Right kidney (tissue), 9 donors: ENCODE measurements around the gene LILRA6.
A peak's percentile ranks its signal among the peaks of the same experiment; 100 is the strongest.
"Not testable (repeated sequence)": the region's sequence is repeated elsewhere in the genome, so short reads cannot be mapped to it uniquely, and the experiment has no call there.

ENCODE experiments used
- DNase-seq: peaks from one replicate; pipeline ENCODE4 v3.0.0-alpha.2; 2016
- long read RNA-seq, 8 donors: transcript quantifications; one replicate each; lab custom pipeline, GENCODE V29; 2026

The LILRA6 gene
- long read RNA-seq, donor 1: 0 reads
- long read RNA-seq, donor 2: 0 reads
- long read RNA-seq, donor 3: 0 reads
- long read RNA-seq, donor 4: 0 reads
- long read RNA-seq, donor 5: 0 reads
- long read RNA-seq, donor 6: 0 reads
- long read RNA-seq, donor 7: 0 reads
- long read RNA-seq, donor 8: 0 reads

DNA sequence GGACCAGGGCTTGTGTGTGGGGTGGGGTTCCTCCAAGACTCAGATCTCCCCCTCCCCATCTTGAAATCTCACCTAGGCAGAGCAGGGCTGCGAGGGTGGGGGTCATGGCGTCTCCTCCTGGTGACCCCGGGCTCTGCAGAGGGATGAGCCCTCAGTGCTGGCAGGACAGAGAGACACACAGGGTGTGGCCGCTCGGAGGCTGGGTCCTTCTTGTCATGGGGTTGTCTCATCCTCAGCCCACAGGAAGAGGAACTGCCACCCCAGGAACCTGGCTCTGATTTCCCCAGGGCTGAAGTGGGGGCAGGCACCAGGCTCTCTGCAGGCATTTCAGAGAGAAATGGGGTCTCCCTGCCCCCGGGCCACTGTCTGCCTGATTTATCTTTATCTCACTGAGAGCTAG, at the start of gene LILRA6:
LILRA6 (minus strand) TSS at position 145 of the 400 bp plus-strand sequence.
- not testable (repeated sequence) for DNase-seq

DNA sequence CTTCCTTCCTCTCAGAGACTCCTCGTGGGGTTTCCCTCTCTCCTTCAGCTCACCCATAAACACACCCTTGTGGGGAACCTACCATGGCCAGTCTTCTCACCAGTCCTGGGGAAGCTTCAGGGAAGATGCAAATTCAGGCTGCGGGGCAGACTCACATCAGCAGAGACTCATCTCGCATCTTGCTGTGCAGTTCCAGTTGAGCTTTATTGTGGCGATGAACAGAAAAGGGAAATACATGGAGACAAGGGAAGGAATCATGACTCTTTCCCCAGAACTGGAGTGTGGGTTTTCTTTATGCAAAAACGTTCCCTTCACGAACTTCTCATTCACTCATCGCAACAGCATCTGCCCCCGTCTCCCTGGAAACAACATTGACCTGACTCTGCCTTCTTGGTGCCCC, 46.6 kb upstream of the LILRA6 start:
- not testable (repeated sequence) for DNase-seq

DNA sequence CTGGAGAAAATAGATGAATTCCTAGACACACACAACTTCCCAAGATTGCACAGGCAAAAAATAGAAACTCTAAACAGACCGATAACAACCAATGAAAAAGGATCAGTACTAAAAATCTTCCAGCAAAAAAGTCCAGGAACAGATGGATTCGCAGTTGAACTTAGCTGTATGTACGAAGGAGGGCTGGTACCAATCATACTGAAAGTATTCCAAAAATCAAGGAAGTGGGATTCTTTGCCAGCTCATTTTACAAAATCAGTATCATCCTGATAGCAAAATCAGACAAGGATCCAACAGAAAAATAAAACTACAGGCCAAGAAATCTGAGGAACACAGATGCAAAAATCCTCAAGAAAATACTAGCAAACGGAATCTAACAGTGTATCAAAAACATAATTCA, 44.9 kb upstream of the LILRA6 start:
- DNase-seq: no peak

DNA sequence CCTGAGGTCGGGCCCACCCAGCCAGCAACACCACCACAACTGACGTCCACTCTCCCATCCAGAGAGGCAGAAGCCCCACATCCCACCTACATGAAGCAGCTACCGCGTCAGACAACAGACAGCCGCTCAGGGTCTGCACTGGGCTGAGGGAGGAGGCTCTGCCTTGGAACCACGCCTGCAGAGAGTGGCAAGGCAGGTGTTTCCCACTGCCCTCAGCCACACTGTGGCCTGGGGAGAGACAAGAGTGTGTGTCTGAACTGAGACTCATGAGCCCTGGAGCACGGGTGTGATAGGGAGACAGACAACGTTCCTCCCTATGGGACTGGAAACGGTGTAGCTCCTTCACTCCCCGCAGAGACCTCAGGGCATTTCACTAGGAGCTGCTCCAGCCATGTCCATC, 43.7 kb upstream of the LILRA6 start:
- DNase-seq: not testable (repeated sequence)

DNA sequence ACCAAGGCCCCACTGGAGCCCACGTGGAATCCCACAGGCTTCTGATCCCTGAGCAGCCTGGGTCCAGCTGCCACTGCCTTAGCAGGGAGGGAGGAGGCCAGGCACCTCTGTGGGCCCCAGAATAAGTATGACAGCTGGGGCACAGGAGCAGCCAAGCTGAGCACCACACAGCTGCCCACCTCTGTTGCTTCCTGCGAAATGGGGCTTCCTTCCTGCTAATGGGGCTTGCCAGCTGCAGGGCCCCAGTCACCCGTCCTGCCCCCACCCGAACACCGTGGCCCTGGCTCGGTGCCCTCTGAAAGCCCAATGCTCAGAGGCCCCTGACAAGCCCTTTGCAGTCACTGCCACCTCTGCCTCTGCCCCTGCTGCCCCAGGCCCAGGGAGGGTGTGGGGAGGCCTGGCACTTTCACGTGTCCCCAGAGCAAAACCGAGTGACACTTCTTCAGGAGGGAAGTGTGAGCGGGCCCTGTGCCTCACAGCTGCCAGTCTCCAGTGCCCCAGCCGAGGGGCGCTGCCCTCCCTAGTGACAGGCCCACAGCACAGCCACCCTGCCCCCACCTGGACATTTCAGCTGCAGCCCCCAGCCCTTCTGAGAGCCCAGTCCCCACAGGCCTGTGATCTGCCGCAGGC, 43.0 kb upstream of the LILRA6 start:
- DNase-seq: not testable (repeated sequence)

DNA sequence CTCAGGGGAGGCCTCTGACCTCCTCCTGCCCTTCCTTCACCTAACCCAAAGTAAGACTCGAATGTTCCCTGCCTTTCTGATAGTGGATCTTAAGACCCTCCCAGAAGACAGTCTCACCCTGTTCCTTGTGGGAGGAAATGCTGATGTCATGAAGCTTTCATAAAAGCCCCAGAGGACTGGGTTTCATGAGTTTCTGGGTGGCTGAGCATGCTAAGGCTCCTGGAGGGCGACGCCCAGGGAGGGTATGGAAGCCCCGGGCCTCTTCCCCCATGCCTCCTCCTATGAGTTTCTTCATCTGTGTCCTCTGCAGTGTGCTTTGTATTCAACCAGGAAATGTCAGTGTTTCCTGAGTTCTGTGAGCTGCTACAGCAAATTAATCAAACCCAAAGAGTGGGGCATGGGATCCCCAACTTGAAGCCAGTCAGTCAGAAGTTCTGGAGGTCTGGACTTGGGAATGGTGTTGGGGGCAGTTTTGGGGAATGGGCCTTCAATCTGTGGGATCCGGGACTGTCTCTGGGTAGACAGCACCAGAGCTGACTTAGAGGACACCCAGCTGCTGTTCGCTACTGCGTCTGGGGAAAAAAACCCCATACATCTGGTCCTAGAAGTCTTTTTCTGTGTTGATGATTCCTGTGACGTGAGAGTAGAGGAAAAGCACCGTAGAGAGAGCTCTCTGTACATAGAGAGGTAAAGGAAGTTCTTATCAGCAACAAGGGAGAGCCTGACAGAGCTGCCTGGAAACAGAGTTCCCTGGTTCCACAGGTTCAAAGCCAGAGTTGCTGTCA, 40.3 kb upstream of the LILRA6 start:
- no peak for DNase-seq

DNA sequence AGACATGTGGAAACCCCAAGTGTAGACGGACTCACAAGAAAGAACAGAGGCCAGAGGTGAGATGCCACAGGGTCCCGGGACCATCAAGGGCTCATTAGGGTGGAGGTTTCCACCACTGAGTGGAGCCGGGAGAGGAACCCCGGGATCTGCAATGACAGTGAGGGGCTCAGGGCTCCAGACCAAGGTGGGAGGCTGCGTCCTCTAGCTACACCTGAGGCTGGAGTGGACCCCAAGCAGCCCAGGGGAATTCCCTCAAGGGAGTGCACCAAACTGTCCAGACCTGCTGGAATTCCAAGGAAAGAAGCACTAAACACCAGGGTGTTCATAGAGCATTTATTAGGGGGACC, 39.1 kb upstream of the LILRA6 start:
- DNase-seq: not testable (repeated sequence)

DNA sequence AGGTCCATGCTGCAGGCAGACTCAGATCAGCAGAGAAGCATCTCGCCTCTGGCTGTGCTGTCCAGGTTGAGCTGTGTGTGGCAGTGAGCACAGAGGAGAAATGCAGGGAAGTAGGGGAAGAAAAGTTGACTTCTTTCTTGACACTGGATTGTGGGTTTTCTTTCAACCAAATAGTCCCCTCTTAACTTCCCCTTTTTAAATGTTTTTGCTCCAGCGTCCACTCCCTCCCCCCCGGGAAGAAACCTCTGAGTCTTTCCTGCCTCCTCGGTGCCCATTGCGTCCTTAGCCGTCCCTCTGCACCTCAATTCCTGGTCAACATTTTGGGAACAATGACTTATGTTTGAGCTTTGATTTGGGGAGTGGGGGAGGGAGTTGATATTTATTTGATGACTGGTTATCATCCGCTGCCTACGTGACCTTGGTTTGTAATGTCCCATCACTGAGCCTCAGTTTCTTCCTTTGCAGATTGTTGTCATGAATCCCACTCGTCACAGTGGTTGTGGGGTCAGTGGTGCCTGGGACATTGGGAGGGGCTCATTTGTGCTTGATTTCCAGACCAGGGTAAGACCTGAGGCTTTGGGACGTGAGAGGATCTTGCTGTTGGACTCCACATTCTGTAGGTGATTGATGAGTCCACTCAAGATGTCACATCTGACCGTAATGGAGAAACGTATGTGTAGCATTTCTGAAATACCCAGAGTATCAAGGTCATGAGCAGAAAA, 38.6 kb upstream of the LILRA6 start, which contains the start of gene LILRB2:
LILRB2 (minus strand) TSS at position 104 of the 722 bp plus-strand sequence. CDS start 614 bp downstream, outside the sequence.
- no peak for DNase-seq

DNA sequence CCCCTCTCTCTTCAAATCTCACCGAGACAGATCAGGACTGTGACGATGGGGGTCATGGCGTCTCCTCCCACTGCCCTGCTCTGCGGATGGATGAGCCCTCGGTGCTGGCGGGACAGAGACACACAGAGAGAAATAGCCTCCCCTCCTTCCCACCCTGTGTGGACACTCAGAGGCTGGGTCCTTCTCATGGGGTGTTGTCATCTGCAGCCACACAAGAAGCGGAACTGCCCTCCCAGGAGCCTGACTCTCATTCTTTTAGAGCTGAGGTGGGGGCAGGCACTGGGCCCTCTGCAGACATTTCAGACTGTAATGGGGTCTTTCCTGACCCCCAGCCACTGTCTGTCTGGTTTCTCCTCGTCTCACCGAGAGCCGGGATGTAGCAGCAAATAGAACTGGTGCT, 37.9 kb upstream of the LILRA6 start:
- DNase-seq: not testable (repeated sequence)

DNA sequence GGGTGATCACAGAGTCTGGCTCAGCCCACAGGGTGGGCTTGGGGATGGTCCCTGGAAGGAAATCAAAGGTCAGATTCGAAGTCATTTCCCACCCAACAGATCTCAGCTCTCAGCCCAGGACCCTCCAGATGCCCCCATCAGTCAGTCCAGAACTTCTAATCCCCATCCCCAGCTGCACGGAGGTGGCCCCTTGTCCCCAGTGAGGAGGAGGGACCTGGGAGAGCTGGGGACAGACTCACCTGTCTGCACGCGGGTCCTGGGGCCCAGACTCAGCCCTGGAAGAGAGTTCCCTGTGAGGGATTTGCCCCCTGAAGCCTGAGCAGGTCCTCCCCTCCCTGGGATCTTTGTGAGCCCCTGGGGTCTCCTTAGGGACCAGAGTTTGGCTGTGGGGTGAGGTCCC, 37.4 kb upstream of the LILRA6 start:
- DNase-seq: not testable (repeated sequence)

DNA sequence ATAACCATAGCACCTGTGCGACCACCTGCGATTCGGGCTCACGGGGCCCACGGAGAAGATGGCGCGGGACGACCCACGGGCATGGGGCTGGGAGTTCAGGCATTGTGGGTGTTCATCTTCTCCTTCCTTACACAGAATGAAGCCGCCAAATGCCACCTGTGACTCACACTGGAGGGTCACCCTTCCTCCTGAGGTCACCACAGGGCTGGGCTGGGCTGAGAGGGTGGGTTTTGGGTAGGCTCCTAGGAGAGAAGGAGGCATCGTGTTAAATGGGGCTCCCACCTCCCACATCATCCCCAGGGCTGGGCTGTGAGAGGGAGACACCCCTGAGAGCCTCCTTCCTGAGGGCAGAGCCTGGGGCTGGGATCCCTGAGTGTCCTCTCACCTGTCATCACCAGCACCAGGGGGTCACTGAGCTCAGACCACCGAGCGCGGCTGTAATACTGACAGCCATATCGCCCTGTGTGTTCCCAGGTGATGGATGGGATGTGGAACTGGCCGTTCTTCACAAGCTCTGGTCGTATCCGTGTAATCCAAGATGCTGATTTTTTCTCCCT, 36.9 kb upstream of the LILRA6 start:
- DNase-seq: no peak

DNA sequence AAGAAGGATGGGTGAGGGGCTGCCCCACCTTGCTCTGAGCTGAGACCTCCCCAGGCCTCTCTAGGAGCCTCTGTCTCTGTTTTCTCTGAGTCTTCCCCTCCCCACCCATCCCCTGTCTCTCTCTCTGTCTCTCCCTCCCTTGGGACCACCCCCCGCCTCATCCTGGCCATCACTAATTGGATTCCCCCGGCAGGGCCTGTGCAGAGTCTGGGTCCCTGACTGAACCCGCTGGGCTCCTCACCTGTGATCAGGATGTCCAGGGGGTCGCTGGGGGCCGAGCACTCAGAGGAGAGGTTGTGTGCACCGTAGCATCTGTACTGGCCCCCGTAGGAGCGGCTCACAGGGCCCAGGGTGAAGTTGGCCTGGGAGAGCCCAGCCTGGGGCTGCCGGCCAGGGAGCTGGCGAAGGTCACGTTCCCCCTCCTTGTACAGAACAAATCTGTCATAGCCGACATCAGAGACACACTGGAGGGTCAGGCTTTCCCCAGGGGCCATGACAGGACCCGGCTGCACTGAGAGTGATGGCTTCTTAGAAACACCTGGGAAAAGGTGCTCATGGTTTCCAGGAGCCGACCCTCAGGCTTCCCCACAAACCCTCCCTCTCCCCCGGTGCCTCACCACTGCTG, 36.1 kb upstream of the LILRA6 start:
- not testable (repeated sequence) for DNase-seq

DNA sequence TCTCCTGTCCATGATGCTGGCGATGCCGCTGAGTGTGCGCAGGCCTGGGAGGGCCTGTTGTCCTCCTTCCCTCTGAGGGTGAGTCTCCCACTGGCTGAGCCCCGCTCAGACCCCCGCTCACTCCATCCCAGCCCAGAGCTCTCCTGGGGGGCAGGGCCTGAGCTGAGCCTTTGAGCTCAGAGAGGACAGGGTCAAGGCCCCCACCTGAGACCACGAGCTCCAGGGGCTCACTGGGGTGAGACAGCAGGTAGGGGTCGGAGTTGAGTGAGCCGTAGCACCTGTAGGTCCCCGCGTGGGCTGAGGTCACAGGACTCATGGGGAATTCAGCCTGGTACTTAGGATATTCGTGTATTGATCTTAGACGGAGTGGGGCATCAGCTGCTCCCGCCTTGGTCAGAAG, 35.5 kb upstream of the LILRA6 start:
- DNase-seq: not testable (repeated sequence)

DNA sequence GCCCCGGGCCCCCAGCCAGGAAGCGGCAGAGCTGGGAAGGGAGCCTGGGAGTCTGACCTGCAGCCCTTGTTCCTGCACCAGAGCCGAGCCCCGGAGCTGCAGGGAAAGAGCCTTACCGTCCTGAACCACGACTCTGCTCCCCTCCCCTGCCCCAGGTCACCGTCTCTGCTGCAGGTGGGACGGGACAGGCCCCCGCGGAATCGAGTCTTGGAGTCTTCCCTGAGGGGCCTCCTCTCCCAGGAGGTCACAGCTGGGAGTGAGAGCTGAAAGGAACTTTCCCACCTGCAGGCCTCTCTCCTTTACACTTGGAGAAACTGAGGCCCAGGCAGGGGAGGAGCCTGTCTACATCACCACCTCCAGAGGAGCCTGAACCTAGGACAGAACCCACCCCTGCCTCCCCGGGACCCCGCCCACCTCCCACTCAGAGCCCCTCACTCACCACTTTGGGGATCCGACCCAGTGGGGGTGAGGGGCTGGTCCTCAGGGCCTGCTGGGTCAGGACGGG, 34.6 kb upstream of the LILRA6 start:
- not testable (repeated sequence) for DNase-seq

DNA sequence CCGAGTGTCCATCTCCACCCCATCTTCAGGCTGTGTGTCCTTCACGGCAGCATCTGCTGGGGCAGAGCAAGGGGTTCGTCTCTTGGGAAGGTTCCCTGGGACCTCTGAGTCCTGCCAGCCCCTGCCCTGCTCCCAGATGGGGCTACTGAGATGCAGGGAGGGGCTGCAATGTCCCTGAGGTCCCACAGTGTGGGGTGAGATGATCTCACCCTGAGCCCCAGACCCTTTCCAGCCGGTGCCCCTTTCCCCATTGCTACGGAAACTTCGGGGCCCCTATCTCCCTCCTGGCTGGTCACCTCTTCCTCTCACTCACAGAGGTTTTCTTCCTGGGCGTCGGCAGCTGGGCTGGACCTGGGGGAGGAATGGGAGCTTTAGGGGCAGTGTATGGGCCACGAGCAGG, 33.4 kb upstream of the LILRA6 start:
- DNase-seq: no peak

DNA sequence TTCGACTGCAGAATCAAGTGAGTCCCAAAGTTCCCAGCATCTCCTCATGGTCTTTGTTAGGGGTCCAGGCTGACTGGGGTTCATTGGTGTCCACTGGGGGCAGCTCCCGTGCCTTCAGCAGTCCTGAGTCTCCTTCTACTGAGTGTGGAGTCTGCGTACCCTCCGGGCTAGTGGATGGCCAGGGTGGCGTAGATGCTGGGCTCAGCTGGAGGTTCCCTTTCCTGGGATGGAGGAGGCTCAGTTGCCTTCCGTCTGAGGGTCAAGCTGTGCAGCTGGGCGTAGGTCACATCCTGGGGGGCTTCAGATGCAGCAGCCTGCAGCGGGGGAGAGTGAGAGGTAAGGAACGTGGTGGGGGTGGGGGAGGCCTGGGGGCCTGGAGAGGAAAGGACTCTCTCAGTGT, 31.9 kb upstream of the LILRA6 start:
- not testable (repeated sequence) for DNase-seq

DNA sequence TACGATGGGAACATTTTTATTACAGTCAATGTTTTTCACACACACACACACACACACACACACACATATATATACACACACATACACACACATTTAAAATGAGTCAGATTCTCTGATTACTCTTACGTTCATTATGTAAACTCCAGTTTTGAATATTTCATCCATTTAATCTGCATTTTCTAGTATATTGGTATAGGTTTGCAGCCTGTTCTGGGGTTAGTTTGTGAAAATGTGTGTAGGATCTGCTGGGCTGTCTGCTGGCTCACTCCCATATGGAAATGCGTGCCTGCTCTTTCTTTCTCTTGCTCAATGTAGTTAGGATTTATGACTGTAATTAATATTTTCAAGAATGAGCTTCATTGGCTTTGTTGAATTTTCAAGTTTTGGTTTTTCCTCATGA, 31.2 kb upstream of the LILRA6 start:
- DNase-seq: no peak

DNA sequence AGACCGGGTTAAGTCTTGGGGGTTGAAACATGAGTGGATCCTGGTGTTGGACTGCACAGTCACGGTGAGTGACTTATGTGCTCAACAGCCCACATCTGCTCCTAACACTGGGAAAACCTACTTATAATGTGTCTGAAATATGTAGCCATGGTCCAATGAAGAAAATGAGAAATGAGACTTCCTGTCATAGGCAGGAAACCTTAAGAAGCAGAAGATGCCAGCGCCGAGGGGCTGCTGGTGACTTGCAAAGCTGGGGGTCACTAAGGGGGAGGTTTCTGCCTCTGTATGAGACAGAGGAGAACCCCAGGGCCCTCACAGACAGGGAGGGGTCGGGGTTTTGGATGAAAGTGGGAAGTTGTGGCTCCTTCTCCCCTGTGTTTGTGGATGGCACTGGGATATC, 29.6 kb upstream of the LILRA6 start:
- not testable (repeated sequence) for DNase-seq

DNA sequence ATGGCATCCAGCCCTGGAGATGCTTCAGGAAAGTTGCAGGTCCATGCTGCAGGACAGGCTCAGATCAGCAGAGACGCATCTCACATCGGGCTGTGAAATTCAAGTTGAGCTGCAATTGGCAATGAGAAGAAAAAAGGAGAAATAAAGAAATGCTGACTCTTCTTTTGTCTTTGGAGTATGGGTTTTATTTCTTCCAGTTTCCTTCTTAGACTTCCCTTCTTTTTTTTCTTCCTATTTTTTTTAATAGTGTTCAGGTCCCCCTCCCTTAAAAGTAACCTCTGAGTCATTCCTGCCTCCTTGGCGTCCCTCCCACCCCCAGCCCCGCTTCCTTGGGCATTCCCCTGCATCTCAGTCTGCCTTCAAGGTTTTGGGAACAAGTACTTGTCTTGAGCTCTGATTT, 29.0 kb upstream of the LILRA6 start:
- DNase-seq: not testable (repeated sequence)

DNA sequence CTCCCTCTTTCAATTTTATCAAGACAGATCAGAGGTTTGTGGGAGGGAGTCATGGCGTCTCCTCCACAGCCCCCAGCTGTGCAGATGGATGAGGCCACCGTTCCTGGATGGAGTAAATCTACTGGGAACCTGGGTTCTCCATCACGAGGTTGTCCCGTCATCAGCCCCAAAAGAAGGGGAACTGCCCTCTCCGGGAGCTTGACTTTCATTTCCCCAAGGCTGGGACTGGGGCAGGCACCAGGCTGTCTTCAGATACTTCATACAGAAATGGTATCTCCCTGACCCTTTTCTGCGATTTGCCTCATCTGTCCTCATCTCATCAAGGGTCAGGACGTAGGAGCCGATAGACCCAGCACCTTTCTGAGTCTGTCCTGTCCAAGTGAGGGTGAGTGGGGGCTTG, 28.5 kb upstream of the LILRA6 start:
- no peak for DNase-seq

DNA sequence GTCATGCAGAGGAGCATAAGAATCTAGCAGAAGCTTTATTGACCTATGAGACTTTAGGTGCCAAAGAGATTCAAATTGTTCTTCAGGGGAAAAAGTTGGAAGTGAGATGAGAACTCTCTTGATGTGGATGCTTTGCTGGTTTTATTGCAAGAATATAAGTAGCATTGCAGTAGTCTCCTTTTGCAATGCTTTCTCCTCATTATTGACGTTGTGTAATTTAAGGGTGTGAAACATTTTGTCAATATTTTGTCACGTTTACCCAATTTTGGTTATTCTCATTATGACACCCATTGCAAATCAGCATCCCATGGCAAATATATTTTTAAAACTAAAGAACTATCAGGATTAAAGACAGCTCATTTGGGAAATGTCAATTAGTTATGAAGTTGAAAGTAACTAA, 26.3 kb upstream of the LILRA6 start:
- DNase-seq: no peak

DNA sequence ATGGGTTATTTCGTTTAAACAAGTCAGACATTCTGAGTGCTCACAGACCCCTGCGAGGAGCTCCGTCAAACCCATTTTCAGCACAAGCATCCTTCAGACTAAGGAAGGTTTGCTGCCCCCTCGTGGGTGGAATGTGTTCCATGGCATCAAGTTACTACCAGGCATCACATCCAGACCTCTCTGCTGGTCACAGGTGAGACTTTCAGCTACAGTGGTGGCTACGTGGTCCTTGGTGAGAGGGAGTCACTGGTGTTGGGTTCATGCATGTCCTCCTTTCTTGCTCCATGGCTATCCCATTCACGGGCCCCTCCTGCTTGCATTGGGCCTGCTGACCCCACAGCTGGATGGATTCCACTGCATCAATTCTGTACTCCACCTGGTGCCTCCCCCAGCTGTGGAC, 23.5 kb upstream of the LILRA6 start:
- peak; percentile 56 for DNase-seq
